Measurements from ENCODE around the gene PDSS2. TPM values are rescaled to one million over a fixed set of nuclear protein-coding genes. Genes with fewer than 3 reads are reported as not detected.
"Not testable (repeated sequence)": the region's sequence is repeated elsewhere in the genome, so short reads cannot be mapped to it uniquely, and the experiment has no call there.

PDSS2 gene
- total RNA-seq, 1 donor from 2014 or later, result 16.2 TPM

DNA sequence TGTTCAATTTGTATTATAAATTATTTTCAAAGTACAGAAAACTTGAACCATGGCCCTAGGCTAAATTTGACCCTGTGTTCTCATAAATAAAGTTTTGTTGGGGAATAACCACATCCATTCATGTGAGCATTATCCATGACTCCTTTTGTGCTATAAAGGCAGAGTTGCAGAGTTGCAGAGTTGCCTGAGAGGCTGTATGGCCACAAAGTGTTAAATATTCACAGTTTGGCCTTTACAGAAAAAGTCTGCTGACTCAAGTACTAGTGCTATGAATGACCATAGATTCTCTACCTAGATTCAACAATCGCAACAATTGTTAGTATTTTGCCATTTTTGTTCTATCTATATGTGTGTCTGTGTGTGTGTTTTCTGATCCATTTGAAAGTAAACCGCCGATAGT, 297.8 kb downstream of the PDSS2 start:
- no peak for DNase-seq
- intact Hi-C loops (cut with micrococcal nuclease), result no loop called here
- no peak for ATAC-seq

DNA sequence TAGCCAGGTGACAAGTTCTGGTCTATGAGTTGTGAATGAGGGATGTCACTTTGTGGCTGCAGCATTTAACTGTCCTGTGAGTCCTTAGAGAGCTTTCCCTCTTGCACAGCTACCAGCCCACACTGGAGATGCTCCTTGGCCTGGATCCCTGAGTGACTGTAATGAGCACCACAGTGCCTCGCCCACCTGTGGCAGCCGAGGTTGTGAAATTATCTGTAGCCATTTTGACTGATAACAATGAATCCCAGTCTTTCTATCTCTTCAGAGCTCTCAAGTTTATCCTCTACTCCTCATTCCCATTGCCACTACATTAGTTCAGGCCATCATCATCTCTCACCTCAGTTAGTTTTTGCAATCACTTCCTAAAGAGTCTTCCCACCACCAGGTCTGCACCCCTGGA, 302.7 kb downstream of the PDSS2 start:
- ATAC-seq (no peak), DNase-seq (no peak)
- intact Hi-C loops (cut with micrococcal nuclease), result no loop called here

GRCh38 chr6:107154801-107155160, 304.6 kb downstream of the PDSS2 start:
- no peak for ATAC-seq
- no peak for DNase-seq
- intact Hi-C loops (cut with micrococcal nuclease), result no loop called here

DNA sequence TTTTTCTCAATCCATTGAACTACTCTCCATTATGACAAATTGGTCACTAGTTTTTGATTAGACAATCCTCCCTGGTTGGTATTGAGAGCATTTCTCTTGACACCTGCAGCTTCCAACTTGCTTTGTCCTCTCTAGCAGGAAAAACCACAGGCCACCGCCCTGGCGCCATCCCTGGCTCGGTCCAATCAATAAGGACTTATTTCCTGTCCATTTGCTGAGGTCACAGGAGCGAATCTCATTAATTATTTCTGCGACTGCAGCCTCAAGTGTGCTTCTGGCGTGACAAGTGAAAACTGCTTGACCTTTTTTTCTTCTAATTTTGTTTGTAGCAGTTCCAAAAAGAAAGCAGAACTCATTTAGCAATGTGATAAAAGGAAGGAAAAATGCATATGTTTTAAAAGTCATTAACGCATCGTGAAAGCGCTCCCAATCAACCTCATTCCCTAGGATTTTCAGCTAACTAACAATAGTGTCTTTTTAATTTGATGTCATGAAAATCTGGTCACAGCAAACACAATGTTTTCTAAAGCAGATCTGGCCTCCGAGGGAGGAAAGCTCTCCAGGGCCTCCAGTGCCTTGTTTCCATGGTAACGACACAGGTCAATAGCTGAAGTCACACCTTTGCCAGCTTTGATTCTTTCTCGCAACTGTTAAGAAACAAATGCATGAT, 305.1 kb downstream of the PDSS2 start:
- intact Hi-C loops (cut with micrococcal nuclease), result no loop called here
- DNase-seq (no peak), ATAC-seq (no peak)

- intact Hi-C loops (cut with micrococcal nuclease), result no loop called here
- ATAC-seq (no peak), DNase-seq (no peak)
Measured at GRCh38 chr6:107152638-107153430, 306.5 kb downstream of the PDSS2 start.

- intact Hi-C loops (cut with micrococcal nuclease), result no loop called here
- DNase-seq, result no peak
- no peak for ATAC-seq
Measured at GRCh38 chr6:107144666-107145065, 314.7 kb downstream of the PDSS2 start.

- no peak for ATAC-seq
- DNase-seq, result no peak
- intact Hi-C loops (cut with micrococcal nuclease), result no loop called here
Measured at GRCh38 chr6:107144014-107144413, 315.4 kb downstream of the PDSS2 start.

- no peak for DNase-seq
- no peak for ATAC-seq
Measured at GRCh38 chr6:107140581-107140980, 318.8 kb downstream of the PDSS2 start.

DNA sequence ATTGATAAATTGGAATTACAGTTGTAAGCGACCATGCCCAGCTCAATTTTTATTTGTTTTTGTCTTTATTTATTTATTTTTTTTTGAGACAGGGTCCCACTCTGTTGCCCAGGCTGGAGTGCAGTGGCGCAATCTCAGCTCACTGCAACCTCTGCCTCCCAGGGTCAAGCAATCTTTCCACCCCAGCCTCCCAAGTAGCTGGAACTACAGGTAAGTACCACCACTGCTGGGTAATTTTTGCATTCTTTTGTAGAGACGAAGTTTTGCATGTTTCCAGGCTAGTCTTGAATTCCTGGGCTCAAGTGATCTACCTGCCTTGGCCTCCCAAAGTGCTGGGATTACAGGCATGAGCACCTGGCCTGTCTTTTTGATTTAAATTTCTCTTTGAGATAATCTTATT, 323.0 kb downstream of the PDSS2 start:
- DNase-seq; intact Hi-C loops (cut with micrococcal nuclease); ATAC-seq: not testable (repeated sequence)

More at GRCh38 chr6:107140581-107140980, 318.8 kb downstream of the PDSS2 start:
- intact Hi-C loops (cut with micrococcal nuclease), result no loop called here

GRCh38 chr6:107135048-107135680, 324.2 kb downstream of the PDSS2 start:
- intact Hi-C loops (cut with micrococcal nuclease); DNase-seq: not testable (repeated sequence)
- ATAC-seq, result peak; percentile 94

DNA sequence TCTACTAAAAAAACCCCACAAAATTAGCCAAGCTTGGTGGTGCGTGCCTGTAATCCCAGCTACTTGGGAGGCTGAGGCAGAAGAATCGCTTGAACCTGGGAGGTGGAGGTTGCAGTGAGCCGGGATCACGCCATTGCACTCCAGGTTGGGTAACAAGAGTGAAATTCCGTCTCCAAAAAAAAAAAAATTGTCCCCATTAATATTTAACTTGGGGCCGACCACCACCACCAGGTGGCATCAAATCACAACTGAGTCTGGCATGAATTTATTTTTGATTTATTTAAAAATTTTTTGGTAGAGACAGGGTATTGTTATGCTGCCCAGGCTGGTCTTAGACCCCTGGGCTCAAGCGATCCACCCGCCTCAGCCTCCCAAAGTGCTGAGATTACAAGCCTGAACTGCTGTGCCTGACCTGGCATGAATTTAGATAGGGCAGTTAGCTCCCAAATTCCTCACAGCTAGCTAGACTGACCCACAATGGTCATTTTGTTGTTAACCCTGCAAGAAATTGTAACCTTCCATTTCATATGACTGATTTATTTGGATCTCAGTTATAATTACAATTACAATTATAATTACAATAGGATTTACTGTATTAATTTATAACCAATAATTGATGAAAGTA, 326.9 kb downstream of the PDSS2 start:
- DNase-seq, result no peak
- ATAC-seq, result no peak
- intact Hi-C loops (cut with micrococcal nuclease), result no loop called here

GRCh38 chr6:107129370-107129925, 329.9 kb downstream of the PDSS2 start:
- intact Hi-C loops (cut with micrococcal nuclease), result no loop called here
- peak; percentile 75 for ATAC-seq
- no peak for DNase-seq

DNA sequence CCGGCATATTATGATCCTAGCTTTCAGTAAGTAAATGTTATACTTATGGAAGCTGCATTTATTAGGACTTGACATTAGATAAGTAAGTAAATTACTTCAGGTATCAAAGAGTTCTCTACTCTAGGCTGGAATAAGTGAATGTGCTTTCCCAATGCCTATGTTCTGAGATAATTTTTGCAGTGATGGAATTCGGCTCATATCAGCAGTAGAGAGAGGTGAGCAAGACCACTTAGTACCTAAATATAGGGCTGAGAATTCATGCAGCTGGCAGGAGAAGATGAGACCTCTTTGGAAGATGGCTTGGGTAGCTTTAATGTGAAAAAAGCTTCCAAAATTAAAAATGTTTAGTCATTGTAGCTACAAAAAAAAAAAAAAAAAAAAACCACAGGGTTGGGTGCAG, 330.8 kb downstream of the PDSS2 start:
- intact Hi-C loops (cut with micrococcal nuclease), result no loop called here
- DNase-seq, result no peak
- peak; percentile 63 for ATAC-seq

- intact Hi-C loops (cut with micrococcal nuclease), result no loop called here
- ATAC-seq (no peak), DNase-seq (no peak)
Measured at GRCh38 chr6:107128175-107128574, 331.2 kb downstream of the PDSS2 start.

DNA sequence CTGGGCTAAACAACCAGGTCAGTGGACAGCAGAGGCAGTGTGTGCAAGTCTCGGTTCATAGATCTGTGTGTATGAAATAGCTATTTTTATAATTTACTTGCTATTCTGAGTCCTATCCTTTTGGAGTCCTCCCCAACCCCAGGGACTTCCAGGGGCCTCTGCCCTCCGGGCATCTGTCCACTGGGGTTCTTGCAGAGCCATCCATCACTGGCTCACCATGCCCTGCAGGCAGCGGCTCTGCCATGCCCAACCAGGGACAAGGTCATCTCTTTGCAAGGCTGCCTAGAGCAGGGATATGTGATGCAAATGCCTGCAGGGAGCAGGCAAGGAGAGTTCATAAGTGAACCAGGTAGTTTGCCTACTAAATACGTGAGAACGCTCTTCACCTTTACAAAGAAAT, 333.6 kb downstream of the PDSS2 start:
- DNase-seq (no peak), ATAC-seq (no peak)
- intact Hi-C loops (cut with micrococcal nuclease), result no loop called here

DNA sequence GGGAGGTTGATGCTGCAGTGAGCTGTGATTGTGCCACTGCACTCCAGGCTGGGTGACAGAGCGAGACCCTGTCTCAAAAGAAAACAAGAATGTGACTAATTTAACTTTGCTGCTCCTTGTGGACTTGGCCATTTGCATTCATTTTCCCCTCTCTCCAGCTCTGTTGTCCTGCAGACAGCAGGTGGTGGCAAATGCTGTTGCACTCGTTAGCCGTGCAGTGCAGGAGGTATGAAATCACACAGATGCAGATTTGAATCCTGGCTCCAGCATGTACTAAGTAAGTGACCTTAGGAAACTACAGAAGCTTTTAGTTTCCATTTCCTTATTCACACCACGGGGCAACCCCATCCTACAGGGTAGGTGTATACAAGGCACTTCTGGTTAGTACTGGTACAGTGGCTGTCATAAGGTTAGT, 334.4 kb downstream of the PDSS2 start:
- ATAC-seq (no peak), DNase-seq (no peak)
- intact Hi-C loops (cut with micrococcal nuclease), result no loop called here

- intact Hi-C loops (cut with micrococcal nuclease), result no loop called here
- no peak for ATAC-seq
Measured at GRCh38 chr6:107123501-107123900, 335.9 kb downstream of the PDSS2 start.

GRCh38 chr6:107122748-107123147, 336.6 kb downstream of the PDSS2 start:
- ATAC-seq (no peak), DNase-seq (no peak)
- intact Hi-C loops (cut with micrococcal nuclease), result no loop called here

More at GRCh38 chr6:107123501-107123900, 335.9 kb downstream of the PDSS2 start:
- DNase-seq, result no peak

DNA sequence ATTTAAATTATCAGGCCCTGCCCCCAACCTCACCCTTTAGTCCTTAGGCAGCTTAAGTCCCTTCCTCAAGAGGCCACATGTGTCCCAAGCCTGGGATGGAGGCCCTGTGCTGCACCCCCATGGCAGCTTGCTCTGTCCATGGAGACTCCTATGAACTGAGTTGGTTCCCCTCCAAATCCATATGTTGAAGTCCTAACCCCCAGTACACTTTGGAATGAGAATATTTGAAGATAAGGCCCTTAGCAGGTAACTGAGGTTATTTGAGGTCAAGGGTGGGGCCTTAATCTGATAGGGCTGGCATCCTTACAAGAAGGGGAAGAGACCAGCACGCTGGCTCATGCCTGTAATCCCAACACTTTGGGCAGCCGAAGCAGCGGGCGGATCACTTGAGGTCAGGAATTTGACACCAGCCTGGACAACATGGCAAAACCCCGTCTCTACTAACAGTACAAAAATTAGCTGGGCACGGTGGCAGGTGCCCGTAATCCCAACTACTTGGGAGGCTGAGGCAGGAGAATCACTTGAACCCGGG, 337.3 kb downstream of the PDSS2 start:
- intact Hi-C loops (cut with micrococcal nuclease), result no loop called here
- no peak for DNase-seq
- no peak for ATAC-seq

Data from left ventricle myocardium superior (tissue), 1 donor.